ENCODE data around the gene GRM8. TPM values are rescaled to one million over a fixed set of nuclear protein-coding genes. Genes with fewer than 3 reads are reported as not detected.

GRM8 gene
- total and polyA plus RNA-seq, 8 donors: 0.11 to 1.2 (median 0.89) TPM

GRCh38 chr7:126803990-126804389 is 448.8 kb downstream of the GRM8 start:
- intact Hi-C loops (cut with DNase I): loop anchor here in 1 of 3 donors (10.0 kb wide), 1 partner anchor 451 kb away; the partner anchor contains the start of gene GRM8
- FAIRE-seq (no peak), DNase-seq (no peak), ATAC-seq (no peak)
- no peaks in the 10 kb centered on the region for H3K27me3 ChIP-seq
- WGBS, 2 donors: 34 to 54% methylated on average over 2 of the region's 2 CpGs
- no peaks in the 10 kb centered on the region for H3K4me1 ChIP-seq
- no peaks in the 10 kb centered on the region for H3K36me3 ChIP-seq
- no peak overlapping the region for H3K27ac ChIP-seq
- TF ChIP-seq CTCF (IDR thresholded peaks at IDR 0.05): no peak
- H3K4me3 ChIP-seq: no peak overlapping the region
- H3K9me3 ChIP-seq: no peaks in the 10 kb centered on the region

- H3K27me3 ChIP-seq: no peaks in the 10 kb centered on the region
- no peaks in the 10 kb centered on the region for H3K36me3 ChIP-seq
- intact Hi-C loops (cut with DNase I): loop anchor here in 1 of 3 donors (10.0 kb wide), 1 partner anchor 452 kb away; the partner anchor contains the start of gene GRM8
- DNase-seq (peak in 3 of 6 donors; percentile 30 to 57 (median 35)), ATAC-seq (peak; percentile 73 to 90 (median 88)), FAIRE-seq (peak; percentile 9)
- peak; percentile 21 to 61 (median 52) for TF ChIP-seq CTCF (IDR thresholded peaks at IDR 0.05)
- no peak overlapping the region for H3K4me3 ChIP-seq
- H3K4me1 ChIP-seq: no peaks in the 10 kb centered on the region
- H3K9me3 ChIP-seq: no peaks in the 10 kb centered on the region
- H3K27ac ChIP-seq: no peak overlapping the region
- WGBS, 2 donors: 14 to 17% methylated on average over 3 of the region's 3 CpGs
Measured at GRCh38 chr7:126803060-126803665, 449.6 kb downstream of the GRM8 start.

GRCh38 chr7:126801733-126802132 is 451.0 kb downstream of the GRM8 start:
- no peak for TF ChIP-seq CTCF (IDR thresholded peaks at IDR 0.05)
- H3K9me3 ChIP-seq: no peaks in the 10 kb centered on the region
- FAIRE-seq (no peak), ATAC-seq (no peak), DNase-seq (no peak)
- no peaks in the 10 kb centered on the region for H3K36me3 ChIP-seq
- 64 to 81% methylated on average over 3 of the region's 3 CpGs for WGBS, 2 donors
- no peak overlapping the region for H3K27ac ChIP-seq
- H3K4me3 ChIP-seq: no peak overlapping the region
- intact Hi-C loops (cut with DNase I): loop anchor here in 1 of 3 donors (10.0 kb wide), 1 partner anchor 453 kb away; the partner anchor contains the start of gene GRM8
- no peaks in the 10 kb centered on the region for H3K4me1 ChIP-seq
- no peaks in the 10 kb centered on the region for H3K27me3 ChIP-seq

GRCh38 chr7:126799541-126799940 is 453.2 kb downstream of the GRM8 start:
- no peak overlapping the region for H3K4me3 ChIP-seq
- no peak overlapping the region for H3K27ac ChIP-seq
- WGBS, 2 donors: 87 to 90% methylated on average over 1 of the region's 1 CpG
- no peak for FAIRE-seq
- intact Hi-C loops (cut with DNase I): no loop called here
- H3K36me3 ChIP-seq: no peaks in the 10 kb centered on the region
- no peaks in the 10 kb centered on the region for H3K9me3 ChIP-seq
- ATAC-seq: no peak
- no peak for TF ChIP-seq CTCF (IDR thresholded peaks at IDR 0.05)
- DNase-seq: no peak
- no peaks in the 10 kb centered on the region for H3K27me3 ChIP-seq
- no peaks in the 10 kb centered on the region for H3K4me1 ChIP-seq

- TF ChIP-seq CTCF (IDR thresholded peaks at IDR 0.05): no peak
- FAIRE-seq (no peak), ATAC-seq (no peak), DNase-seq (no peak)
- no peaks in the 10 kb centered on the region for H3K36me3 ChIP-seq
- H3K4me1 ChIP-seq: no peaks in the 10 kb centered on the region
- intact Hi-C loops (cut with DNase I): no loop called here
- H3K9me3 ChIP-seq: no peaks in the 10 kb centered on the region
- no peaks in the 10 kb centered on the region for H3K27me3 ChIP-seq
- WGBS, 2 donors: 74 to 81% methylated on average over 3 of the region's 3 CpGs
- no peak overlapping the region for H3K27ac ChIP-seq
- H3K4me3 ChIP-seq: no peak overlapping the region
Measured at GRCh38 chr7:126792521-126792920, 460.2 kb downstream of the GRM8 start.
